OCI-LY7 (cell line): ENCODE data around the gene KIAA0586. TPM values are rescaled to one million over a fixed set of nuclear protein-coding genes. Genes with fewer than 3 reads are reported as not detected.

Source experiments
- BruUV-seq: library from RNA; stranded (reverse); fragments of 400-500 nt; replicated peaks from 2 replicates; lab custom pipeline; 2021; lab: Mats Ljungman, UMichigan
- CTCF ChIA-PET: fragments of 300-600 bp; sonication (Branson Sonifier 250); formaldehyde crosslinking; loops from one replicate; lab custom pipeline; 2022; ENCODE audit warnings: antibody characterized with exemption; ENCODE audit not compliant: unreplicated experiment; lab: Charles Lee
- POLR2A ChIA-PET: fragments of 300-600 bp; sonication (Branson Sonifier 250); formaldehyde crosslinking; loops from one replicate; lab custom pipeline; 2022; ENCODE audit warnings: antibody characterized with exemption; lab: Charles Lee
- DNase-seq: peaks from one replicate; pipeline ENCODE4 v3.0.0-alpha.2; 2015; ENCODE audit warnings: low spot score
- H2AFZ ChIP-seq: fragments of 200-600 bp; sonication (generic), shearing (Covaris generic); 2 replicates; pipeline ENCODE4 v1.6.1; 2014; ENCODE audit warnings: mild to moderate bottlenecking, antibody characterized with exemption, low read length, moderate library complexity
- H3K27ac ChIP-seq: fragments of 200-600 bp; sonication (generic); 2 replicates; pipeline ENCODE4 v1.5.1; 2014; ENCODE audit warnings: mixed run types, low read depth, mild to moderate bottlenecking, moderate library complexity, low read length, inconsistent platforms; ENCODE audit not compliant: poor library complexity, severe bottlenecking
- H3K36me3 ChIP-seq: fragments of 200-600 bp; sonication (generic); 2 replicates; pipeline ENCODE4 v1.6.1; 2014; ENCODE audit warnings: mild to moderate bottlenecking, antibody characterized with exemption, low read length, moderate library complexity, mixed read lengths; ENCODE audit not compliant: insufficient read depth
- H3K4me1 ChIP-seq: fragments of 200-600 bp; sonication (generic); 2 replicates; pipeline ENCODE4 v1.5.1; 2014; ENCODE audit warnings: mild to moderate bottlenecking, low read length; ENCODE audit not compliant: insufficient read depth, poor library complexity, severe bottlenecking
- H3K4me2 ChIP-seq: fragments of 200-600 bp; sonication (generic); 2 replicates; pipeline ENCODE4 v1.6.1; 2014; ENCODE audit warnings: mild to moderate bottlenecking, low read length
- H3K4me3 ChIP-seq: fragments of 200-600 bp; sonication (generic); 2 replicates; pipeline ENCODE4 v1.5.1; 2014; ENCODE audit warnings: mild to moderate bottlenecking, low read depth, low read length; ENCODE audit not compliant: poor library complexity, severe bottlenecking
- H3K79me2 ChIP-seq: fragments of 200-600 bp; sonication (generic); 2 replicates; pipeline ENCODE4 v1.6.1; 2016; ENCODE audit warnings: low read depth, mild to moderate bottlenecking, low read length, moderate library complexity, mixed read lengths; ENCODE audit not compliant: insufficient read depth
- H3K9me2 ChIP-seq: fragments of 200-600 bp; sonication (generic); 2 replicates; pipeline ENCODE4 v1.6.1; 2016; ENCODE audit warnings: mild to moderate bottlenecking, low read length, mixed read lengths; ENCODE audit not compliant: insufficient read depth
- H3K9me3 ChIP-seq: fragments of 200-600 bp; sonication (generic); 2 replicates; pipeline ENCODE4 v1.6.1; 2014; ENCODE audit warnings: mild to moderate bottlenecking, mixed run types, low read length, mixed read lengths
- H4K20me1 ChIP-seq: fragments of 200-600 bp; sonication (generic); 2 replicates; pipeline ENCODE4 v1.6.1; 2014; ENCODE audit warnings: mild to moderate bottlenecking, antibody characterized with exemption, low read length, moderate library complexity, mixed read lengths; ENCODE audit not compliant: insufficient read depth
- EZH2phosphoT487 ChIP-seq: fragments of 200-600 bp; sonication (generic); IDR thresholded peaks from 2 replicates; pipeline ENCODE4 v1.6.1; 2018; ENCODE audit warnings: low read depth, borderline replicate concordance, mild to moderate bottlenecking, mixed run types, antibody characterized with exemption, low read length, moderate library complexity, mixed read lengths
- intact Hi-C: fragments of 100-400 bp; cut with micrococcal nuclease; formaldehyde crosslinking; loops from one replicate; pipeline ENCODE4 v1.10.0; 2022; ENCODE audit not compliant: unreplicated experiment
- total RNA-seq, 2 experiments: library from RNA; depleted of rRNA in 1 of 2; stranded (reverse); fragments of >200 nt in 1 of 2; shearing (Covaris generic) in 1 of 2; gene quantifications; 2 replicates each; pipeline ENCODE4 v1.2.3, GENCODE V29; 2014 to 2022
- TF ChIP-seq, protein P1 (sequence below): fragments of 200-600 bp; sonication (generic); conservative IDR thresholded peaks from 2 replicates; pipeline ENCODE4 v1.5.1; 2014; ENCODE audit warnings: mild to moderate bottlenecking, antibody characterized with exemption, low read length, moderate library complexity, mixed read lengths

The KIAA0586 gene
- total RNA-seq, 2 experiments from 2014 or later: 20.5 to 41.7 TPM

DNA sequence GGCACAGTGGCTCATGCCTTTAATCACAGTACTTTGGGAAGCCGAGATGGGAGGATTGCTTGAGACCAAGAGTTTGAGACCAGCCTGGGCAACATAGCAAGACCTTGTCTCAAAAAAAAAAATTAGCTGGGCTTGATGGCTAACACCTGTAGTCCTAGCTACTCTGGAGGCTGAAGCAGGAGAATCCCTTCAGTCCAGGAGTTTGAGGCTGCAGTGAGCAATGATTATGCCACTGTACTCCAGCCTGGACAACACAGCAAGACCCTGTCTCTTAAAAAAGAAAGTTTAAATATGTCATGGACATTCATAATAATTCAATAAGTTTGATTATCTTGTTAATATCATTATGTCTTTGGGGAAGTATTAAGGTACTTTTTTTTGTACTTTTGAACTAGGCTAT, 38.9 kb downstream of the KIAA0586 start:
- Histone ChIP-seq H3K9me3 (no peaks in the 10 kb centered on the region), H4K20me1 (no peaks in the 10 kb centered on the region), H3K79me2 (no peaks in the 10 kb centered on the region), H2AFZ (no peak overlapping the region), H3K27ac (no peak overlapping the region), H3K4me2 (no peak overlapping the region), H3K36me3 (peaks cover 70% of the 10 kb centered on the region), H3K4me3 (no peak overlapping the region), H3K9me2 (no peaks in the 10 kb centered on the region), H3K4me1 (no peaks in the 10 kb centered on the region)
- ChIA-PET CTCF (no interaction called here), POLR2A (interaction anchor here (0.7 kb wide), 1 partner anchor 641 kb away, joined by 4 read pairs; no protein-coding TSS in a partner anchor)
- intact Hi-C loops: no loop called here
- DNase-seq: no peak
- TF ChIP-seq EZH2phosphoT487: no peak
- TF ChIP-seq, protein P1, sequence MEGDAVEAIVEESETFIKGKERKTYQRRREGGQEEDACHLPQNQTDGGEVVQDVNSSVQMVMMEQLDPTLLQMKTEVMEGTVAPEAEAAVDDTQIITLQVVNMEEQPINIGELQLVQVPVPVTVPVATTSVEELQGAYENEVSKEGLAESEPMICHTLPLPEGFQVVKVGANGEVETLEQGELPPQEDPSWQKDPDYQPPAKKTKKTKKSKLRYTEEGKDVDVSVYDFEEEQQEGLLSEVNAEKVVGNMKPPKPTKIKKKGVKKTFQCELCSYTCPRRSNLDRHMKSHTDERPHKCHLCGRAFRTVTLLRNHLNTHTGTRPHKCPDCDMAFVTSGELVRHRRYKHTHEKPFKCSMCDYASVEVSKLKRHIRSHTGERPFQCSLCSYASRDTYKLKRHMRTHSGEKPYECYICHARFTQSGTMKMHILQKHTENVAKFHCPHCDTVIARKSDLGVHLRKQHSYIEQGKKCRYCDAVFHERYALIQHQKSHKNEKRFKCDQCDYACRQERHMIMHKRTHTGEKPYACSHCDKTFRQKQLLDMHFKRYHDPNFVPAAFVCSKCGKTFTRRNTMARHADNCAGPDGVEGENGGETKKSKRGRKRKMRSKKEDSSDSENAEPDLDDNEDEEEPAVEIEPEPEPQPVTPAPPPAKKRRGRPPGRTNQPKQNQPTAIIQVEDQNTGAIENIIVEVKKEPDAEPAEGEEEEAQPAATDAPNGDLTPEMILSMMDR: no peak
- no TSS peak for BruUV-seq

DNA sequence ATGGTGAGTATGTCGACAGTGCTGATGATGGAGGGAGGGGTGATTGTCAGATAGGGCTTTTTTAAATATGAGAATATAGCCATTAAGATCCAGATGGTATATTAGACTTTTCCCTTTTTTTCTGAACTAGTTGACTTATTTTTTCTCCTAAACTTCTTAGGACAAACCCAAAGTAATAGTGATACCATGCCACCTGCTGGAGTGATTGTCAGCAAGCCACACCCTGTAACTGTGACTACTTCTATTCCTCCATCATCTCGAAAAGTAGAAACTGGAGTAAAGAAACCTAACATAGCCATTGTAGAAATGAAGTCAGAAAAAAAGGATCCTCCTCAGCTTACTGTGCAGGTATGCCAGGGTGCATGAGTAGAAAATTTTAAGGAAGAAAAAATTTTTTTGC, 40.1 kb downstream of the KIAA0586 start:
- Histone ChIP-seq H2AFZ (no peak overlapping the region), H3K9me2 (no peaks in the 10 kb centered on the region), H3K4me1 (no peaks in the 10 kb centered on the region), H3K4me2 (no peak overlapping the region), H3K79me2 (no peaks in the 10 kb centered on the region), H3K4me3 (no peak overlapping the region), H3K36me3 (peaks cover 72% of the 10 kb centered on the region), H3K9me3 (no peaks in the 10 kb centered on the region), H4K20me1 (no peaks in the 10 kb centered on the region), H3K27ac (no peak overlapping the region)
- intact Hi-C loops: no loop called here
- no peak for DNase-seq
- ChIA-PET POLR2A (no interaction called here), CTCF (no interaction called here)
- TF ChIP-seq EZH2phosphoT487: no peak
- TF ChIP-seq, protein P1: peak; percentile 18; the same call in 1 of the 2 replicates
- BruUV-seq: no TSS peak

DNA sequence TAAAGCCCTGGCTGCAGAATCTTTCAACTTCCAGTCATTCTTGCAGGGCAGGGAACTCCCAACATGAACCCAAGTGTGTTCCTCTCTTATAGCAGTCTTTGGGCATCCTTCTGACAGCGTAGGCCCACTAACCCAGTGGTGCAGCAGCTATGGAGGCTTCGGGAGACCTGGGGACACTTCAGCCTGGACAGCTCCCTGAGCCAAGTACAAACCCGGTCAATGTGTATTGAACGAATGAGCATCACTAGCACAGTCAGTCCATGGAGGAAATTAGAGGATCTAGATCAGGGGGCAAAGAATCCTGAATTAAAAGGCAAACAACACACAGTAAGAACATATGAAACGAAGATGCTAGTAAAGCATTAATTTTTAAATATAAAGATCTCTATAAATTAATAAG, 41.8 kb downstream of the KIAA0586 start:
- no peak for TF ChIP-seq EZH2phosphoT487
- TF ChIP-seq, protein P1: no peak
- Histone ChIP-seq H3K4me2 (no peak overlapping the region), H3K4me1 (no peaks in the 10 kb centered on the region), H4K20me1 (no peaks in the 10 kb centered on the region), H2AFZ (no peak overlapping the region), H3K9me3 (no peaks in the 10 kb centered on the region), H3K36me3 (peaks cover 71% of the 10 kb centered on the region), H3K79me2 (no peaks in the 10 kb centered on the region), H3K27ac (no peak overlapping the region), H3K9me2 (no peaks in the 10 kb centered on the region), H3K4me3 (no peak overlapping the region)
- no TSS peak for BruUV-seq
- no peak for DNase-seq
- CTCF ChIA-PET: no interaction called here
- intact Hi-C loops: no loop called here
- POLR2A ChIA-PET: no interaction called here
